ENCODE measurements around the gene PILRB.
"Not testable (repeated sequence)": the region's sequence is repeated elsewhere in the genome, so short reads cannot be mapped to it uniquely, and the experiment has no call there.

DNA sequence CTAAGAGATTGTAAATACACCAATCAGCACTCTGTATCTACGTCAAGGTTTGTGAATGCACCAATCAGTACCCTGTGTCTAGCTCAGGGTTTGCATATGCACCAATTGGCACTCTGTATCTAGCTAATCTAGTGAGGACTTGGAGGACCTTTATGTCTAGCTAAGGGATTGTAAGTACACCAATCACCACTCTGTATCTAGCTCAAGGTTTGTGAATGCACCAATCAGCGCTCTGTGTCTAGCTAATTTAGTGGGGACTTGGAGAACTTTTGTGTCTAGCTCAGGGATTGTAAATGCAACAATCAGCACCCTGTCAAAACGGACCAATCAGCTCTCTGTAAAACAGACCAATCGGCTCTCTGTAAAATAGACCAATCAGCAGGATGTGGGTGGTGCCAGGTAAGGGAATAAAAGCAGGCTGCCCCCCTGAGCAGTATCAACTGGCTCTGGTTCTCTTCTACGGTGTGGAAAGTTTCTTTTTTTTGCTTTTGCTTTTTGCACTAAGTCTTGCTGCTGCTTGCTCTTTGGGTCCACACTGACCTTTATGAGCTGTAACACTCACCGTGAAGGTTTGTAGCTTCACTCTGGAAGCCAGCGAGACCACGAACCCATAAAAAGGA is 24.4 kb downstream of the PILRB start:
- TF ChIP-seq, protein P1, sequence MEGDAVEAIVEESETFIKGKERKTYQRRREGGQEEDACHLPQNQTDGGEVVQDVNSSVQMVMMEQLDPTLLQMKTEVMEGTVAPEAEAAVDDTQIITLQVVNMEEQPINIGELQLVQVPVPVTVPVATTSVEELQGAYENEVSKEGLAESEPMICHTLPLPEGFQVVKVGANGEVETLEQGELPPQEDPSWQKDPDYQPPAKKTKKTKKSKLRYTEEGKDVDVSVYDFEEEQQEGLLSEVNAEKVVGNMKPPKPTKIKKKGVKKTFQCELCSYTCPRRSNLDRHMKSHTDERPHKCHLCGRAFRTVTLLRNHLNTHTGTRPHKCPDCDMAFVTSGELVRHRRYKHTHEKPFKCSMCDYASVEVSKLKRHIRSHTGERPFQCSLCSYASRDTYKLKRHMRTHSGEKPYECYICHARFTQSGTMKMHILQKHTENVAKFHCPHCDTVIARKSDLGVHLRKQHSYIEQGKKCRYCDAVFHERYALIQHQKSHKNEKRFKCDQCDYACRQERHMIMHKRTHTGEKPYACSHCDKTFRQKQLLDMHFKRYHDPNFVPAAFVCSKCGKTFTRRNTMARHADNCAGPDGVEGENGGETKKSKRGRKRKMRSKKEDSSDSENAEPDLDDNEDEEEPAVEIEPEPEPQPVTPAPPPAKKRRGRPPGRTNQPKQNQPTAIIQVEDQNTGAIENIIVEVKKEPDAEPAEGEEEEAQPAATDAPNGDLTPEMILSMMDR (conservative IDR thresholded peaks at IDR 0.05) = not testable (repeated sequence)
- not testable (repeated sequence) for TF ChIP-seq EZH2 (IDR thresholded peaks at IDR 0.05; ENCODE audit: low read depth)
